Measurements from ENCODE around the gene MTX1. TPM values are rescaled to one million over a fixed set of nuclear protein-coding genes. Genes with fewer than 3 reads are reported as not detected.

MTX1 gene
- total RNA-seq, 4 donors from 2014 or later = 20.5 to 54.8 (median 40.8) TPM

DNA sequence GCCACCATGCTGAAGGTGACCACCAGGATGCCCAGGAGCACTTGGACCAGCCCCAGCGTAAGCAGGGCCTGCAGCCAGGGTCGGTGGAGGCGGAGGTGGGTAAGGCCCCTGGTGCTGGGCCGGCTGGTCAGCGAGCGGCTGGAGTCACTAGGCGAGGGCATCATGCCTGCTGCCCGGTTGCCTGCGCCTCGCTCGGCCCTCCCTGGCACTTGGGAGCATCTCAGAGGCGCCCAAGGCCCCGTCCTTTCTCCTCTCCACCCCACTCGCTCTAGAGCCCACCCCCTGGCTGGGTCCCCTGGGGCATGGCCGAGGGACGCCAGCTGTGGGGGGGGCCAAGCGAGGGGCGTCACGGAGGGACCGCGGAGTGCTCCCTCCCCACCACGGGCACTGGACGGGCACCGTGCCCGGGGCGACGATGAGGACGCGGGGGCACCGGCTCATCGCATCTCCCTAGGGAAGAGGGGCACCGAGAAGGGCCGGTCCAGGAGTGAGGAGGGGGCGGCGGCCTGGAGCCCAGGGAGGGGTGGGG, 46.3 kb downstream of the MTX1 start:
- TF ChIP-seq, protein P1, sequence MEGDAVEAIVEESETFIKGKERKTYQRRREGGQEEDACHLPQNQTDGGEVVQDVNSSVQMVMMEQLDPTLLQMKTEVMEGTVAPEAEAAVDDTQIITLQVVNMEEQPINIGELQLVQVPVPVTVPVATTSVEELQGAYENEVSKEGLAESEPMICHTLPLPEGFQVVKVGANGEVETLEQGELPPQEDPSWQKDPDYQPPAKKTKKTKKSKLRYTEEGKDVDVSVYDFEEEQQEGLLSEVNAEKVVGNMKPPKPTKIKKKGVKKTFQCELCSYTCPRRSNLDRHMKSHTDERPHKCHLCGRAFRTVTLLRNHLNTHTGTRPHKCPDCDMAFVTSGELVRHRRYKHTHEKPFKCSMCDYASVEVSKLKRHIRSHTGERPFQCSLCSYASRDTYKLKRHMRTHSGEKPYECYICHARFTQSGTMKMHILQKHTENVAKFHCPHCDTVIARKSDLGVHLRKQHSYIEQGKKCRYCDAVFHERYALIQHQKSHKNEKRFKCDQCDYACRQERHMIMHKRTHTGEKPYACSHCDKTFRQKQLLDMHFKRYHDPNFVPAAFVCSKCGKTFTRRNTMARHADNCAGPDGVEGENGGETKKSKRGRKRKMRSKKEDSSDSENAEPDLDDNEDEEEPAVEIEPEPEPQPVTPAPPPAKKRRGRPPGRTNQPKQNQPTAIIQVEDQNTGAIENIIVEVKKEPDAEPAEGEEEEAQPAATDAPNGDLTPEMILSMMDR (IDR thresholded peaks at IDR 0.05) = no peak
- no peak for TF ChIP-seq POLR2A (IDR thresholded peaks at IDR 0.05)
- 1 to 4% methylated on average over 17 to 34 of the region's 35 CpGs for WGBS, 2 donors
- H3K4me3 ChIP-seq (ENCODE audit: low read depth, poor library complexity, severe bottlenecking) = peak overlapping the region; percentile 51
- intact Hi-C loops (cut with DNase I; ENCODE audit: low total_unique reads) = loop anchor here (5.0 kb wide), 1 partner anchor 68 kb away; the partner anchor contains the start of gene RUSC1
- DNase-seq (ENCODE audit: low spot score in 2 of 2) = no peak

- peak; percentile 86 to 97 for DNase-seq (ENCODE audit: low spot score in 2 of 2)
- no peak for TF ChIP-seq POLR2A (IDR thresholded peaks at IDR 0.05)
- TF ChIP-seq, protein P1 (IDR thresholded peaks at IDR 0.05) = no peak
- 1 to 2% methylated on average over 52 to 54 of the region's 54 CpGs for WGBS, 2 donors
- H3K4me3 ChIP-seq (ENCODE audit: low read depth, poor library complexity, severe bottlenecking) = peak within 1 kb of the TSS; percentile 51
- intact Hi-C loops (cut with DNase I; ENCODE audit: low total_unique reads) = no loop called here
These were observed 46.9 kb downstream of the MTX1 start, which contains the start of gene ENTREP3 for GRCh38 chr1:155255243-155256007. Gene ENTREP3 (minus strand): TSS chr1:155255483. CDS start chr1:155254877, 606 bp downstream.

DNA sequence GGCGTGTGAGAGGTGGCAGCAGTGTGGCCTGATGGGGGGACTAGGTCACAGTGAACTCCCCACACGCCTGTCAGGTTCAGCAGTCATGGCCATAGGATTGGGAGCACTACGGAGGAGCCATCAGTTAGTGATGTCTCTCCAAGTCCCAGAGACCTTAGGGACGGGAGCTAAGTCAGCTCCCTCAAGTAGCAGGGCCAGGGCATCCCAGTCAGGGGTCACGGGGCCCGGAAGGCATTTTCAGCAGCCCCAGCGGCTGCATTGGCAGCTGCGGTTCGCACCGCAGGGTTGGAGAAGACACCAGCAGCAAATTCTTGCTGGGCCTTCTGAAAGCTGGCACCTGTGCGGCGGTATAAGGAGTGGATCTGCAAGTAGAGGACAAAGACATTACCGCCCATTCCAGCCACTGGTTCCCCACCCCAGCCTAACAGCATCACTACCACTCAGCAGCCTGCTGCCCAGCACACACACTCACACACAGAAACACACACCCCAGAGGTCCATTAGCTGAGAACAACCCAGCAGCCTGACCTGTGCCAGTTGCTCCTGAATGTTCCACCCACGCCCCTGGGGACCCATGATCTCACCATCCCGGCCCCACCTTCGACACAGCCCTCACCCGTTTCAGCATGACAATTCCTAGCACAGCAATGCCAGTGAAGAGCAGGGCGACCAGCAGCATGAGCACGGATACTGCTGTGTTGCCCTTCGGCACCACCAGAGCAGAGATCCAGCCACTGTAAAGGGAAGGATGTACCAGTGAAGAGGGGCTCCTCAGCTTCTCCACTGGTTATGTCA, 47.8 kb downstream of the MTX1 start:
- WGBS, 2 donors = 50 to 63% methylated on average over 12 to 19 of the region's 20 CpGs
- DNase-seq (ENCODE audit: low spot score in 2 of 2) = no peak
- intact Hi-C loops (cut with DNase I; ENCODE audit: low total_unique reads) = no loop called here
- H3K4me3 ChIP-seq (ENCODE audit: low read depth, poor library complexity, severe bottlenecking) = no peak overlapping the region
- TF ChIP-seq, protein P1 (IDR thresholded peaks at IDR 0.05) = no peak

DNA sequence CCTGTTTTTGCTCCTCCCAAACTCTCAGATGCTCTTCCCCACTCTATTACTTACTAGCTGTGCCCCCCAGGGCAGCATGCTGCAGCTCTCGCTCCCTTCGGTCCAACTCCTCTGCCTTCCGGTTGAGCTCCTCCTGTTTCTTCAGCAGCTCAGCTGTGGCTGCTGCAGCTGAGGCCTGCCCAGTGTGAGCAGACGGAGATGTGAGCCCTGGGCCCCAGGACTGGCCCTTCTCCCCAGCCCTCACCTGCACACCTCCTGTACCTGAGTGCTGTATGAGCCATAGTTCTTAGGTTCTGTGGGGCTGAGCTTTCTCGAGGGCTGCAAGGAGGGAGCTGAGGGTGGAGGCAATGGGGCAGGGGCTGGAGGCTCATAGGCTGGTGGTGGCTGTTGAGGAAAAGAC, 51.8 kb downstream of the MTX1 start:
- TF ChIP-seq, protein P1 (IDR thresholded peaks at IDR 0.05) = no peak
- no peak for TF ChIP-seq POLR2A (IDR thresholded peaks at IDR 0.05)
- intact Hi-C loops (cut with DNase I; ENCODE audit: low total_unique reads) = loop anchor here (10.0 kb wide), 1 partner anchor 335 kb away; no protein-coding TSS in a partner anchor
- WGBS, 2 donors = 91 to 97% methylated on average over 5 of the region's 5 CpGs
- no peak for DNase-seq (ENCODE audit: low spot score in 2 of 2)
- H3K4me3 ChIP-seq (ENCODE audit: low read depth, poor library complexity, severe bottlenecking) = no peak overlapping the region

GRCh38 chr1:155261493-155261851, 53.0 kb downstream of the MTX1 start:
- 0% methylated on average over 9 of the region's 9 CpGs for WGBS, 2 donors
- H3K4me3 ChIP-seq (ENCODE audit: low read depth, poor library complexity, severe bottlenecking) = peak overlapping the region; percentile 65
- DNase-seq (ENCODE audit: low spot score in 2 of 2) = no peak
- no peak for TF ChIP-seq POLR2A (IDR thresholded peaks at IDR 0.05)
- TF ChIP-seq, protein P1 (IDR thresholded peaks at IDR 0.05) = no peak
- intact Hi-C loops (cut with DNase I; ENCODE audit: low total_unique reads) = loop anchor here (10.0 kb wide), 1 partner anchor 333 kb away; no protein-coding TSS in a partner anchor

All from lower leg skin (tissue), 4 donors.